Urinary bladder (tissue), 4 donors: Measurements from ENCODE around the gene ADCY7. TPM values are rescaled to one million over a fixed set of nuclear protein-coding genes. Genes with fewer than 3 reads are reported as not detected.

ENCODE experiments used
- DNase-seq: peaks from one replicate; pipeline ENCODE4 v3.0.0-alpha.2; 2015; ENCODE audit errors: extremely low spot score
- H3K27ac ChIP-seq: one replicate; pipeline ENCODE4 v1.5.1; 2013; ENCODE audit warnings: low read depth, mild to moderate bottlenecking, moderate library complexity
- H3K36me3 ChIP-seq: one replicate; pipeline ENCODE4 v1.6.1; 2013; ENCODE audit warnings: mild to moderate bottlenecking, moderate library complexity; ENCODE audit not compliant: insufficient read depth
- H3K4me1 ChIP-seq: one replicate; pipeline ENCODE4 v1.6.1; 2013; ENCODE audit warnings: mild to moderate bottlenecking, moderate library complexity; ENCODE audit not compliant: insufficient read depth
- H3K4me3 ChIP-seq: one replicate; pipeline ENCODE4 v1.5.1; 2013; ENCODE audit warnings: low read depth, low read length
- WGBS: extraction: QIAGEN DNeasy Blood & Tissue Kit; methylation state at CpG from one replicate; pipeline ENCODE4 v1.1.7; 2013; 5-methylcytosine and 5-hydroxymethylcytosine counted together
- polyA plus RNA-seq: library from polyadenylated mRNA; stranded (reverse); fragments of 200-250 nt; gene quantifications from one replicate; pipeline ENCODE4 v1.2.3, GENCODE V29; 2013
- total RNA-seq: library from RNA; depleted of rRNA; stranded (reverse); fragments of >200 nt; gene quantifications from one replicate; pipeline ENCODE4 v1.2.3, GENCODE V29; 2014
- donor health status: healthy with polysubstance abuse.
- donor health status: healthy.

The ADCY7 gene
- total and polyA plus RNA-seq, 2 donors = 8.9 to 14.2 TPM

DNA sequence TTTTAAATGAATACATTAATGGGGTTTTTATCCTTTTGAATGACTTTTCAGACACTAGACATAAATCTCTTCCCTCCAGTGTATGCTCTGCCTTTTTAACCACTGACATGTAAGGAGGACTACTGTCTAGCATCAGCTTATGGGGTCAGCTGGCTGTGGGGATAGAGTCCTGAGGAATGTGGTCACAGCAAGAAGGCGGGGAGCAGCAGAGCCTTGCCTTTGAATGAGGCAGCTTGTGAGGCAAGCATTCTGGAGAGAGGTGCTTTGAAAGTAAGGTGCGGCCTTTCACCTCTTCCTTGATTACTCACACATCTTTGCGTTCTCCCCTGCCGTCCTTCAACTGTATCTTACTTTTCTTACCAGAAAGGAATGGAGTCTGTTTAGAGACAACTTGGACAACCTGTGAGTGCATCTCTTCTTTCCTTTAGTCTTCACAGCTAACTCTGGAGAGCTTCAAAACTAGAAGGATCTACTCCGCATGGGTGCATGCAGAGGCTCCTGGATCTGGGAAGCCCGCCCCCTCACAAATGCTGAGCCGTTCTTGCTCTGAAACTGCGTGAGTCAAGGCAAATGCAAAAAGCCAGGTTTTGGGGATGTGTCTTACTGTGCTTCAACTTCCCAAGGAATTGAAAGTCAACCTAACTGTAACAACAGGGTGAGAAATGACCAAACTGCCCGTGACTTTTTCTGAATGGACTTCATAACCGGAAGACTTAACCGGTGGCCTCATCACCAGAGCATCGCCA is 49.9 kb downstream of the ADCY7 start:
- DNase-seq = no peak
- peaks cover 4% of the 10 kb centered on the region for H3K36me3 ChIP-seq
- no peak overlapping the region for H3K27ac ChIP-seq
- H3K4me3 ChIP-seq = no peak overlapping the region
- no peaks in the 10 kb centered on the region for H3K4me1 ChIP-seq
- 87% methylated on average over 12 of the region's 12 CpGs for WGBS

DNA sequence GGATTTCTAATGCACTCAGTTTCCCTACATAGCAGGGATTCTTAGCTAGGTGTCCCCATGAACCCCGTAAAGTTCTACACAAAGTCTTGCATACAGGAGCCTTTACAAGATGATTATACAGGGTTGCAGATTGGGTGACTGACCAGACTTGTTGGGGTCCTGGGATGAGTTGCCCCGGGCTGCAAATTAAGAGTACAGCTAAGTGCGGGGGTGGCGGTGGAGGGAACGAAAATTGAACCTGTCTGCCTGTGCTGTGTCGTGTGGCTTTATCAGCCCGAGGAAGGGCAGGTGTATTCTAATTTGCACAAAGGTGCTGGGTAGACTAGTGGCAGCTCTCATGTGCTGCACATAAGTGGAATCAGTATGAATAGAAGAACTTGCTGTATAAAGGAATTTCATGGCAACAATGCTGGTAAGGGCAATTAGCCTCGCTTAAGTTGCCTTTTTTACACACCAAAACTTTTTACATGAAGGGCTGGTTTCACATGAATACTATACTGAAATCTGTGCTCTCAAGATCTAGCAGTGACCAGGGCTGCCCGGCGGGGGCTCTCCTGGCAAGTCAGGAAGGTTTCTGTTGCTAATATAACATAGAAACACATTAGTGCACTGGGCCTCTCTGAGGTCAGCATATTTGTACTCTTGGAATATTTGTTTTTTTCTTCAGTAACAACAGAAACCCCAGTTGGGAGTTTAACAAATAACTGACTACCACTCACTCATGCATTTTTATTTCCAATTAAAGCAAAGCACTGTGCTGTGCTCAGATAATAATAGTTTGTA is 50.7 kb downstream of the ADCY7 start:
- Histone ChIP-seq H3K4me3 (no peak overlapping the region), H3K27ac (no peak overlapping the region), H3K36me3 (peaks cover 4% of the 10 kb centered on the region), H3K4me1 (no peaks in the 10 kb centered on the region)
- WGBS = 86% methylated on average over 10 of the region's 10 CpGs
- no peak for DNase-seq

DNA sequence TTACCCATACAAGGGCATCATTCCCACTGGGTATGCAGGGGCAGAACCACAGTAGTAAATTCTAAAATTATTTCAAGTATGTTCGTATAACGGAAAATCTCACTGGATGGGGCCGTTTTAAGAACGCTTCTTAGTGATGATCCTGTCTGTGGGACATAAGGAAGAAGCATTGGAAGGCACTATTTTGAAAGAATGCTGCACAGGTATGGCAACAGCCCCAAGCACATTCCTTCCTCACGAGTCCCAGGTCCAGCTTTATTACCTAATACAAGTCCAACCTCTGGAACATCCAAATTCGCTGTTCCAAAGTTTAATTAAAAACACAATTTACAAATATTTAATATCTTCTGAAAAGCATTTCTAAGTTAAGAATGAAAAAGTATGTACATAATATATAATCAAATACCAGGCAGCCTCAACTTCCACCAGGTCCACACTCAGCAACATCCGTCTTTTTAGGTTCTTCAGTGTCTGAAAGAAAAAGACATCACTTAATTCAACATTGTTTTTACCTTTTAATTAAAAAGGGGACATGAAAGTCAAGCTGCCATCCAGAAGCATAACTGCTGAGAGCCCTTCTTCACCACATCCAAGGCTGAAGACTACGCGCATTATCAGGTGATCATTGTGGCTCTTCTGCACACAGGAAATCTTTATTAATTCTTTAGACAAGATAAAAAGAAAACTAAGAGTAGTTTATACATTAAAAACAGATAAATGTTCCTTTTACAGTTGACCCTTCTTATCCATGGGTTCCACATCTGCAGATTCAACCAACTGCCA is 52.6 kb downstream of the ADCY7 start:
- Histone ChIP-seq H3K36me3 (peaks cover 4% of the 10 kb centered on the region), H3K4me1 (no peaks in the 10 kb centered on the region), H3K27ac (no peak overlapping the region), H3K4me3 (no peak overlapping the region)
- 92% methylated on average over 9 of the region's 9 CpGs for WGBS
- DNase-seq = no peak

- no peak for DNase-seq
- Histone ChIP-seq H3K27ac (no peak overlapping the region), H3K36me3 (peaks cover 4% of the 10 kb centered on the region), H3K4me3 (no peak overlapping the region), H3K4me1 (no peaks in the 10 kb centered on the region)
- 86% methylated on average over 5 of the region's 5 CpGs for WGBS
These were observed 54.0 kb downstream of the ADCY7 start for GRCh38 chr16:50320310-50320709.

- H3K27ac ChIP-seq = no peak overlapping the region
- H3K4me1 ChIP-seq = no peaks in the 10 kb centered on the region
- H3K4me3 ChIP-seq = no peak overlapping the region
- peaks cover 2% of the 10 kb centered on the region for H3K36me3 ChIP-seq
- 60% methylated on average over 1 of the region's 1 CpG for WGBS
- DNase-seq = no peak
These were observed 56.0 kb downstream of the ADCY7 start for GRCh38 chr16:50322333-50322732.

- no peak overlapping the region for H3K27ac ChIP-seq
- no peak overlapping the region for H3K4me3 ChIP-seq
- 49% methylated on average over 11 of the region's 11 CpGs for WGBS
- H3K36me3 ChIP-seq = peaks cover 2% of the 10 kb centered on the region
- no peaks in the 10 kb centered on the region for H3K4me1 ChIP-seq
- DNase-seq = no peak
These were observed 57.1 kb downstream of the ADCY7 start for GRCh38 chr16:50323335-50324011.

GRCh38 chr16:50324345-50324744 is 58.0 kb downstream of the ADCY7 start:
- Histone ChIP-seq H3K4me1 (no peaks in the 10 kb centered on the region), H3K27ac (no peak overlapping the region), H3K4me3 (no peak overlapping the region), H3K36me3 (peaks cover 2% of the 10 kb centered on the region)
- no peak for DNase-seq
- WGBS = 80% methylated on average over 6 of the region's 6 CpGs

DNA sequence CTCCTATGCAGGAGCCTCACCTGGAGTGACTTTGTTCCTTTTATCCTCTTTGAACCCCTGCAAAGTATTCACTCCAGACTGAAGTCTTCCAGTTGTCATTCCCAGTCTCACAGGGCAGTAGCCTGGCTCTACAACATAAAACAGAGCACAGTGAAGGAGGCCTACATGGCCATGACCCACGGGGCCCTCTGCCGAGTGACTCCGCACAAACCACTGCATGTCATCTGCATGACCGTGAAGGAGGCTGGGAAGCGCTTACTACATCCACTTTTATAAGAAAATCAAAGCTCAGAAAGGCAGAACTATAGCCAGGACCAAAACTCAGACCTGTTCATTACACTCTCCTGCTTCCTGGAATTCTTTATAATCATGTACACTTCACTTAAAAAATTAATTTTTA is 59.9 kb downstream of the ADCY7 start:
- H3K4me1 ChIP-seq = no peaks in the 10 kb centered on the region
- no peak for DNase-seq
- H3K27ac ChIP-seq = no peak overlapping the region
- no peak overlapping the region for H3K4me3 ChIP-seq
- 89% methylated on average over 5 of the region's 5 CpGs for WGBS
- no peaks in the 10 kb centered on the region for H3K36me3 ChIP-seq

- Histone ChIP-seq H3K4me3 (no peak overlapping the region), H3K36me3 (no peaks in the 10 kb centered on the region), H3K27ac (no peak overlapping the region), H3K4me1 (no peaks in the 10 kb centered on the region)
- 68% methylated on average over 7 of the region's 7 CpGs for WGBS
- no peak for DNase-seq
These were observed 60.6 kb downstream of the ADCY7 start for GRCh38 chr16:50326835-50327465.

DNA sequence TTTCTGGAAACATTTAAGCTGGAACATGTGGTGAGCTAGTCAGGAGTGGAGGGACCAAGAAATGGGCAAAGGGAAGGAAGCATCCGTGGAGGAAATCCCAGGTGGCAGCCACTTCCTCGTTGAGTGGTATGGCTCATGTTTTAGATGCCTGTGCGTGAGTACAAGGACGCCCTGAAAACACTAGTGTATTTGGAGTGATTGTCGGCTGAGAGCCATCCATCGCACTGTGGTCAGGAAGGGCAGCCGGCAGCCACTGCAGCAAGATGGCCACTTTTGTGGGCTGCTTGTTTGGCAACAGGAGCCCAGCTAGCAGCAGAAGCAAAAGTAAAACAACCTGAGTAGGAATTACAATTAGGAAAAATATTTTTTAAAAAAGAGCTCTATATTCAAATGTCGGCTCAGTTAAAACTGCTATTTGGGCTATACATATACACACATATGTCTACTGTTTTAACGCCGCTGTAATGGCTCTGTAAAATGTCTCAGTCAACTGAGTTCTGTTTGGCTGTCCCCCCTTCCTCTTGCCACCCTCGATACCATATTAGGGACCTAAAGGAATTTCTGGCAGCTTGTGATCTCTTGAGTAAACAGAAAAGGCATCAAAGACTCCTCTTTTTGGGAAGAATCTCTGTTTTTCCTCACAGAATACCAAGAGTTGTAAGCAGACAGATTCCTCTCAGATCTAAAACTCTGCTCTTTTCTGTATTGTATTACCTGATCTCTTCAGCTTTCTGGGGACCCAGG is 63.3 kb downstream of the ADCY7 start:
- no peak for DNase-seq
- Histone ChIP-seq H3K36me3 (no peaks in the 10 kb centered on the region), H3K4me3 (no peak overlapping the region), H3K4me1 (no peaks in the 10 kb centered on the region), H3K27ac (peak overlapping the region; percentile 66)
- 68% methylated on average over 11 of the region's 11 CpGs for WGBS

- DNase-seq = no peak
- WGBS = 80% methylated on average over 5 of the region's 5 CpGs
These were observed 65.2 kb downstream of the ADCY7 start for GRCh38 chr16:50331570-50331969.

GRCh38 chr16:50332599-50332998 is 66.2 kb downstream of the ADCY7 start:
- Histone ChIP-seq H3K36me3 (no peaks in the 10 kb centered on the region), H3K27ac (no peak overlapping the region)

More at GRCh38 chr16:50331570-50331969, 65.2 kb downstream of the ADCY7 start:
- Histone ChIP-seq H3K27ac (no peak overlapping the region), H3K4me1 (no peaks in the 10 kb centered on the region), H3K36me3 (no peaks in the 10 kb centered on the region), H3K4me3 (no peak overlapping the region)

More at GRCh38 chr16:50332599-50332998, 66.2 kb downstream of the ADCY7 start:
- Histone ChIP-seq H3K4me1 (no peaks in the 10 kb centered on the region), H3K4me3 (no peak overlapping the region)
- no peak for DNase-seq
- 97% methylated on average over 3 of the region's 3 CpGs for WGBS
